Kidney epithelial cell (primary cell): ENCODE measurements around the gene ZNF750. TPM values are rescaled to one million over a fixed set of nuclear protein-coding genes. Genes with fewer than 3 reads are reported as not detected.
"Not testable (repeated sequence)": the region's sequence is repeated elsewhere in the genome, so short reads cannot be mapped to it uniquely, and the experiment has no call there.

ENCODE experiments used
- DNase-seq: peaks from one replicate; pipeline ENCODE4 v3.0.0-alpha.2; 2010; ENCODE audit warnings: low read depth
- H3K27me3 ChIP-seq: 2 replicates; pipeline ENCODE4 v1.6.0; 2011; ENCODE audit warnings: low read length; ENCODE audit not compliant: control insufficient read depth, insufficient read depth
- H3K36me3 ChIP-seq: 2 replicates; pipeline ENCODE4 v1.5.1; 2011; ENCODE audit warnings: low read length; ENCODE audit not compliant: control insufficient read depth, insufficient read depth
- H3K4me3 ChIP-seq: 2 replicates; pipeline ENCODE4 v1.5.1; 2011; ENCODE audit warnings: low read depth, mild to moderate bottlenecking, control low read depth, low read length
- CTCF ChIP-seq: IDR thresholded peaks from 2 replicates; pipeline ENCODE4 v1.5.1; 2011; ENCODE audit warnings: mild to moderate bottlenecking, moderate library complexity, low read length, control low read depth, inconsistent platforms; ENCODE audit not compliant: insufficient read depth, poor library complexity, severe bottlenecking
- total RNA-seq: library from RNA; depleted of rRNA; stranded (reverse); fragments of >200 nt; gene quantifications from 2 replicates; pipeline ENCODE4 v1.2.3, GENCODE V29; 2015

ZNF750 gene
- total RNA-seq, 1 donor from 2014 or later, result 0.84 TPM

- no peaks in the 10 kb centered on the region for H3K36me3 ChIP-seq
- no peak for TF ChIP-seq CTCF
Measured at GRCh38 chr17:82788206-82789001, 51.4 kb downstream of the ZNF750 start.

GRCh38 chr17:82787081-82787848 lies 52.6 kb downstream of the ZNF750 start:
- no peaks in the 10 kb centered on the region for H3K36me3 ChIP-seq
- DNase-seq, result no peak
- H3K4me3 ChIP-seq, result no peak overlapping the region
- no peaks in the 10 kb centered on the region for H3K27me3 ChIP-seq
- TF ChIP-seq CTCF, result no peak

More at GRCh38 chr17:82788206-82789001, 51.4 kb downstream of the ZNF750 start:
- DNase-seq, result no peak
- Histone ChIP-seq H3K27me3 (no peaks in the 10 kb centered on the region), H3K4me3 (no peak overlapping the region)

- Histone ChIP-seq H3K27me3 (no peaks in the 10 kb centered on the region), H3K4me3 (no peak overlapping the region), H3K36me3 (no peaks in the 10 kb centered on the region)
- no peak for TF ChIP-seq CTCF
- DNase-seq, result no peak
Measured at GRCh38 chr17:82786427-82786826, 53.4 kb downstream of the ZNF750 start.

- H3K27me3 ChIP-seq, DNase-seq, H3K36me3 ChIP-seq: not testable (repeated sequence)
Measured at GRCh38 chr17:82785581-82785980, 54.2 kb downstream of the ZNF750 start.

GRCh38 chr17:82783498-82783897 lies 56.3 kb downstream of the ZNF750 start:
- no peak for TF ChIP-seq CTCF
- DNase-seq, result no peak
- H3K36me3 ChIP-seq, result no peaks in the 10 kb centered on the region
- no peaks in the 10 kb centered on the region for H3K27me3 ChIP-seq
- no peak overlapping the region for H3K4me3 ChIP-seq

More at GRCh38 chr17:82785581-82785980, 54.2 kb downstream of the ZNF750 start:
- not testable (repeated sequence) for H3K4me3 ChIP-seq

- H3K36me3 ChIP-seq, result no peaks in the 10 kb centered on the region
Measured at GRCh38 chr17:82782657-82783207, 57.1 kb downstream of the ZNF750 start.

More at GRCh38 chr17:82782657-82783207, 57.1 kb downstream of the ZNF750 start:
- no peak for TF ChIP-seq CTCF
- H3K27me3 ChIP-seq, result no peaks in the 10 kb centered on the region
- no peak overlapping the region for H3K4me3 ChIP-seq
- DNase-seq, result no peak
